NCI-H526 treated with DMSO at 0.1 percent for 48 hours (cell line): Measurements from ENCODE around the gene P2RX4.
A peak's percentile ranks its signal among the peaks of the same experiment; 100 is the strongest.
"Not testable (repeated sequence)": the region's sequence is repeated elsewhere in the genome, so short reads cannot be mapped to it uniquely, and the experiment has no call there.

Source experiments
- DNase-seq: peaks from one replicate; lab custom pipeline; 2025; lab: John Stamatoyannopoulos, UW

P2RX4 gene, protein sequence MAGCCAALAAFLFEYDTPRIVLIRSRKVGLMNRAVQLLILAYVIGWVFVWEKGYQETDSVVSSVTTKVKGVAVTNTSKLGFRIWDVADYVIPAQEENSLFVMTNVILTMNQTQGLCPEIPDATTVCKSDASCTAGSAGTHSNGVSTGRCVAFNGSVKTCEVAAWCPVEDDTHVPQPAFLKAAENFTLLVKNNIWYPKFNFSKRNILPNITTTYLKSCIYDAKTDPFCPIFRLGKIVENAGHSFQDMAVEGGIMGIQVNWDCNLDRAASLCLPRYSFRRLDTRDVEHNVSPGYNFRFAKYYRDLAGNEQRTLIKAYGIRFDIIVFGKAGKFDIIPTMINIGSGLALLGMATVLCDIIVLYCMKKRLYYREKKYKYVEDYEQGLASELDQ

DNA sequence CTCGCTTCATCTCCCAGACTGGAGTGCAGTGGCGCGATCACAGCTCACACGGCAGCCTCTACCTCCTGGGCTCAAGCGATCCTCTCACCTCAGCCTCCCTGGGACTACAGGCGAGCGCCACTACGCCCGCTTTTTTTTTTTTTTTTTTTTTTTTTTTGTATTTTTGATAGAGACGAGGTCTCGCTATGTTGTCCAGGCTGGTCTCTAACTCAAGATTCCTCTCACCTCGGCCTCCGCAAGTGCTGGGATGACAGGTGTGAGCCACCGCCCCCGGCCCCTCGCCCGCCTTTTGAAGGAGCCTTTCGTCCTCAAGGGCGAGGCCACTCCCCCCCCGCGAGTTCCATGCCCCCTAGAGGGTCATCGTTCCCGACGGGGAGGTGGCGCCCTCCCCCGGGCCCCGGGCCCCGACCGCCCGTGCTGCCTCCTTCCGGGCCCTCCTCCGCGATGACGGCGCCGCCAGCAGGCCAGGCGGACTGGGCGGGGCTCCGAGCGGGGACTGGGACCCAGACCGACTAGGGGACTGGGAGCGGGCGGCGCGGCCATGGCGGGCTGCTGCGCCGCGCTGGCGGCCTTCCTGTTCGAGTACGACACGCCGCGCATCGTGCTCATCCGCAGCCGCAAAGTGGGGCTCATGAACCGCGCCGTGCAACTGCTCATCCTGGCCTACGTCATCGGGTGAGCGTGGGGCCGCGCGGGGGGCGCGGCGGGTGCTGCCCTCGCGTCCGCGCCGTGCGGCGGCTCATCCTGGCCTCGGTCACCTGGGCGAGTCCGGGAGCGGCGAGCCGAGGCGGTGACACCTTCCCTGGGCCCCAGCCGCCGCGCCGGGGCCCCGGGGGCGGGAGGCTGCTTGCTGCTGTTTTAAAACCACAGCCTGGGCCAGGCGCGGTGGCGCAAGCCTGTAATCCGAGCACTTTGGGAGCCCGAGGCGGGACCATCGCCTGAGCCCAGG is at the start of gene P2RX4:
Gene P2RX4 (plus strand): TSS at position 506 of the 949 bp plus-strand sequence. CDS start 36 bp downstream, at position 542.
- peak; percentile 71 for DNase-seq

DNA sequence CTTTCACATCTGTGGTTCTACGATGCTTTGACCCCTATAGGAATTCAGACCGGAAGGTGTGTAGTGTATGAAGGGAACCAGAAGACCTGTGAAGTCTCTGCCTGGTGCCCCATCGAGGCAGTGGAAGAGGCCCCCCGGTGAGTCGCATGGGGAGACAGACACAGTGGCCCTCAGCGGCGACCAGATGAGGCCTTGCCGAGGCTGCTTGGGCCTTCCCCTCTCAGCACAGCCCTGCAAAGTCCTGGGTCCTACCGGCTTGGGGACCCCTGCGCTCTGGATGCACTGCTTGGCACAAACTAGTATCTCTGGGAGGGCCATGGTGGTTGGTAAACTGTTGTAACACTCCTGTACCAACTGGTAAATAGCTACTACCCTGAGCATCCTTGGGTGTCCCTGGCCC is 47.5 kb upstream of the P2RX4 start:
- no peak for DNase-seq

DNA sequence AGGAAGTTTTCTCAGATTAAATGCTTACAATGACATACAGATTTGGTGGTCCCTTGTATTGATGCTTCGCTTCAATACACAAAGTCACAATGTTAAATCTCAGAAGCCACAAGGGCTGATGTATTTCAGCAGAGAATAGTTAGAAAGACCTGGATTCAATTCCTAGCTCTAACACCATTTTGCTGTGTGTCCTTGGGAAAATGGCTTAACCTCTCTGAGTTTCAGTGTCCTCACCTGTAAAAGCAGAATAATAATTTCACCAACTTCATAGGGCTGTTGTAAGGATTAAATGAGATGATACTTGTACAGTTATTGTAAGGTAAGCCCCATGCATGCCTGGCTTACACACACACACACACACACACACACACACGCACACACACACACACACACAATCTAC is 46.9 kb upstream of the P2RX4 start:
- no peak for DNase-seq

DNA sequence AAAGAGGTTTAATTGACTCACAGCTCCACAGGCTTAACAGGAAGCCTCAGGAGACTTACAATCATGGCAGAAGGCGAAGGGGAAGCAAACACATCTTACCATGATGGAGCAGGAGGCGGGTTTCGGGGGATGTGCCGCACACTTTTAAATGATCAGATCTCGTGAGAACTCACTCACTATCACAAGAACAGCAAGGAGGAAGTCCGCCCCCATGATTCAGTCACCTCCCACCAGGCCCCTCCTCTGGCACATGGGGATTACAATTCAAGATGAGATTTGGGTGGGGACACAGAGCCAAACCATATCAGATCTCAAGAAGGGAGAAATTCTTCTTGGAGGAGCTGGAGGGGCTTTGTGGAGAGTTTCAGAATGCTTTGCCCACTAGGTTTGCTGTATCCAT is 45.1 kb upstream of the P2RX4 start:
- DNase-seq: not testable (repeated sequence)

DNA sequence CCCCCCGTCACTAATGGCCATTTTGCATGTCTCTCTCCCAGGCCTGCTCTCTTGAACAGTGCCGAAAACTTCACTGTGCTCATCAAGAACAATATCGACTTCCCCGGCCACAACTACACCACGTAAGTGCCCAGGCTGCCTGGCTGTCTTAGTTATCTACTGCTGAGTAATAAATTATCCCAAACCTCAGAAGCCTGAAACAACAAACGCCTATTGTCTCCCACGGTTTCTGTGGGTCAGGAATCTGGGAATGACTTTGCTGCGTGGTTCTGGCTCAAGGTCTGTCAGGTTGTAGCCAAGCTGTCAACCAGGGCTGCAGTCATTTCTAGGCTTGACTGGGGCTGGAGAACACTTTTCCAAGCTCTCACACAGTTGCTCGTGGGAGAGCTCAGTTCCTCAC is 44.6 kb upstream of the P2RX4 start:
- no peak for DNase-seq

DNA sequence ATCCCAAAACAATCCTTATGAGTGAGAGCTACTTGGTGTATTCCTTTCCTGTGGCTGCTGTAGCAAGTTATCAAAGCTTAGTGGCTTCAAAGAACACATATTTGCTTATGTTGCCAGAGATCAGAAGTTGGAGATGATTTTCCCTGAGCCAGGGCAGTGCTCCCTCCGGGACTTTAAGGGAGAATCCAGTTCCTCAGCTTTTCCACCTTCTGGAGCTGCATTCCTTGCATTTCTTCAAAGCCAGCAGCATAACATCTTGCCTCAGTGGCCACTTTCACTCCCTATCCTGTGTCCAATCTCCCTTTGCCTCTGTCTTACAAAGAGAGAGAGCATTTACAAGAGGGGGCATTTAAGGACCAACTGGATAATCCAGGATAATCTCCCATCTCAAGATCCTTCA is 43.6 kb upstream of the P2RX4 start:
- no peak for DNase-seq

DNA sequence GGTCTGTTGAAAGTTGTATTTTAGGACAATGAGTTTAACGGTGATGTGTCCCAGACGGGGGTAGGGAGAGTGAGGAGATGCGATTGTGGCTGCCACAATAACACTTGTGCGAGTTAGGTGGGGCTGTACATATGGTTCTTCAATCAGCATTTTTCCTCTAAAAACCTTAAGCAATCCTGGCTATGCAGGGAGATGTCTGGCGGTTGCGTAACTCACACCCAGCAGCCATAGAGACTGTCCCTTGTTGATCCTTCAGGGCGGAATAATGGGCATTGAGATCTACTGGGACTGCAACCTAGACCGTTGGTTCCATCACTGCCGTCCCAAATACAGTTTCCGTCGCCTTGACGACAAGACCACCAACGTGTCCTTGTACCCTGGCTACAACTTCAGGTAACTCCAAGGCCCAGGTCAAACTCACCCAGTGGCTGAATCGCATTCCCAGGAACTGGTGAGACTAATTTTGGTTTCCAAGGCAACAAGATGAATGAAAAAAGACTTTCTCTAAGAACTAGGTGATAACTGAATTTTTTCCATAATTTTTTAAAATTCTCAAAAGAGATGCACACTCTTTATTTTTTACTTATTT is 42.6 kb upstream of the P2RX4 start:
- no peak for DNase-seq

DNA sequence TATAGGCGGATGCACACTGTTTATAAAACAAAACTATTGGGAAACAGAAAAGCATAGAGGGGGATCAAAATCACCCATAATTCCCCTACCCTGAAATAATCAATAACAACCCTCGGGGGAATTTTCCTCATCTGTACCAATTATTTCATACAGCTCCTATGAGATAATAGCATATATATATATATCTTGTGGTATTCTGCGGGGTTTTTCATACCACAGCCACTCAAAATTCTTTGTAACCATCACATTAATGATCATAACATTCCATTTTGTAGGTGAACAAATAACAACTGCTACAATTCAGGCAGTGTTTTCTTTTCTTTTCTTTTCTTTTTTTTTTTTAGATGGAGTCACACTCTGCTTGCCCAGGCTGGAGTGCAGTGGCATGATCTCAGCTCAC is 42.0 kb upstream of the P2RX4 start:
- DNase-seq: no peak

DNA sequence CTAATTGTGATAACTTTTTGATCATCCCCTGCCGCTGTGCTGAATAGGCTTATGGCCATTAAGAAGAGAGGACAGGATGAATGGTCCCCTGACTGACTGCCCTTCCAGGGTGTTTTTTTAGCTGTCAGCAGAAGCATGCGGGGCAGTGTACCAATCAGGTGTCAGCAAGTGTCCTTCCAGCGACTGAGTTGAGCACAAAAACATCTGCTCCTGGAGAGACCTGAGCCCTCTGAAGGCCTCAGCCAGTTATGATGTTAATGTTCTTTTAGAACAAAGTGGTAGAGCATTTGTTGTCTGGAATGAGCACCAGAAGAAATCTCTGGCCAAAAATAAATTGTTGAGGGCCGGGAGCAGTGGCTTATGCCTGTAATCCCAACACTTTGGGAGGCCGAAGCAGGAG is 39.8 kb upstream of the P2RX4 start:
- no peak for DNase-seq

DNA sequence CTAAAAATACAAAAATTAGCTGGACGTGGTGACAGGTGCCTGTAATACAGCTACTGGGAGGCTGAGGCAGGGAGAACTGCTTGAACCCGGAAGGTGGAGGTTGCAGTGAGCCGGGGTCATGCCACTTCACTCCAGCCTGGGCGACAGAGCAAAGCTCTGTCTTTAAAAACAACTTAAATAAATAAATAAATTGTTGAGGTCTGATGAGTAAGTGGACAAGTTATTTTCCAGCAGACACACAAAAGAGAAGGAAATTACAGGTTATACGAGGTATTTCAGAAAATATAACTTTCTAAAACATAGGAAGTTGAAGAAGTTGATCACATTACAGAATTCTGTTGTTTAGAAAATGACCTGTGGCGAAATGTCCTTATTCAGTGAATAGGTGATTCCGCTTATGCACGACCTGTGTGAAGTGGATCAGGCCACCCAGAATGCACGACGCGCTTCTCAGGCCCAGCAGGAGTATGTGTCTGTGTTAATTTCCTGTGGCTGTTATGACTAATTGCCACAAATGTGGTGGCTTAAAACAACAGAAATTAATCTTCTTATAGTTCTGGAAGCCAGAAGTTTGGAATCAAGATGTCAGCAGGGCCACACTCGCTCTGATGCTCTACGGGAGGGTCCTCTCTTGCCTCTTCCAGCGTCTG is 39.2 kb upstream of the P2RX4 start:
- no peak for DNase-seq

DNA sequence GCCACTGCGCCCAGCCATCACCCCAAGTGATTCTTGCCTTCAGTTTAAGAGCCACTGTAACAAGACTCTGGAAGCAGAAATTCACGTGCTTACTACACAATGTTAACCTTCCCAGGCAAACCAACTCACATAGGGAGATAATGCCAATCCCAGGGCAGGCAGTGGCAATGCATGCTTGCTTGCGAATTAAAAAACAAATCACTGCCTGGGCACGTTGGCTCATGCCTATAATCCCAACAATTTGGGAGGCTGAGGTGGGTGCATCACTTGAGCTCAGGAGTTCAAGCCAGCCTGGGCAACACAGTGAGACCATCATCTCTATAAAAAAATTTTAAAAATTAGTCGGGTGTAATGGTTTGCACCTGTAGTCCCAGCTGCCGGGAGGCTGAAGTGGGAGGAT is 37.8 kb upstream of the P2RX4 start:
- DNase-seq: no peak

DNA sequence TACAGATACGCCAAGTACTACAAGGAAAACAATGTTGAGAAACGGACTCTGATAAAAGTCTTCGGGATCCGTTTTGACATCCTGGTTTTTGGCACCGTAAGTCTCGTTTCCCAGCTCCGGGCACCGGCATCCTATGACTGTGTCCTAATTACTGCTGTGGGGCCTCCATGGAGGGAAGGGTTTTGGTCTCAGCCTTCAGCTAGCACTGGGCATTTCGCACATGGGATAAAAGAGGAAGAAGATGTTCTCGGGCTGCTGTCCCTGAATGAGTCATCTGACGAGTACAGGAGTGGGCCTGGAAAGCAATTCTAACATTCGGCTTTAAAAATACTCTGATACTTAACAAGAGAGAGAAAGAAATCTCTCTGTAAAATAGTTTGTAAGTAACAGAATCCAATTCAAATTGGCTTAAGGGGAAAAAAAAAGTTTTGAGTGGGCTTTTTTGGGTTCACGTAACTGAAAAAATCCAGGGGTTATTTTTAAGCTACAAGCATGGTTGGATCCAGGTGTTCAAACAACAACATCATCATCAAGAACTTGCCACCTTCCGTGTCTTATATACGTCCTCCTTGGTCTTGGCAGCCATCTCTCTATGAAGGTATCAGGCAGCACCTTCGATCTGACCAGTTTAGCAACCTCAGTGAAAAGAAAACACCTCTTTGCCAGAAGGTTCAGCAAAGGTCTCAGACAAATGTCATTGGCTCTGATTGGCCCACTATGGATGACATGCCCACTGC is 34.4 kb upstream of the P2RX4 start:
- no peak for DNase-seq

DNA sequence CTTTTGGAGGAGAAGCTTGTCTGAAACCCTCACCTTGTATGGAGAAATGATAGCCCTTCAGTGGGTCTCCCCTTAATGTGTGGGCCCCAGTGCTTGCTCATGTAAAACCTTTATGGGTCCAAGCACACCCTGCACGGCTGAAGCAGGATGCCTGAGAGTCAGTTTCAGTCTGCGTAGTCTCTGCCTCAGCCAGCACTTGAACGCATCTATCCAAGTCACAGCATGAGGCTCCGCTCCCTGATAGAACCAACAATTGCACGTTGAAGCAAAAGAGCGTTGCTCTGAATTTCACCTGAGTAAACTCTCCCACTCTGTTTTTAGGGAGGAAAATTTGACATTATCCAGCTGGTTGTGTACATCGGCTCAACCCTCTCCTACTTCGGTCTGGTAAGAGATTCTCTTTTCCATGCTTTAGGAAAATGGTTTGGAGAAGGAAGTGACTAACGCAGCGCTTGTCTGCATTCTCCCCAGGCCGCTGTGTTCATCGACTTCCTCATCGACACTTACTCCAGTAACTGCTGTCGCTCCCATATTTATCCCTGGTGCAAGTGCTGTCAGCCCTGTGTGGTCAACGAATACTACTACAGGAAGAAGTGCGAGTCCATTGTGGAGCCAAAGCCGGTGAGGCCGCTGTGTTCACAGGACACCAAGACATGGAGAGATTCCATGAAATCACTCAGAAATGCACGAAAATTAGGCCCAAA is 33.0 kb upstream of the P2RX4 start:
- no peak for DNase-seq

DNA sequence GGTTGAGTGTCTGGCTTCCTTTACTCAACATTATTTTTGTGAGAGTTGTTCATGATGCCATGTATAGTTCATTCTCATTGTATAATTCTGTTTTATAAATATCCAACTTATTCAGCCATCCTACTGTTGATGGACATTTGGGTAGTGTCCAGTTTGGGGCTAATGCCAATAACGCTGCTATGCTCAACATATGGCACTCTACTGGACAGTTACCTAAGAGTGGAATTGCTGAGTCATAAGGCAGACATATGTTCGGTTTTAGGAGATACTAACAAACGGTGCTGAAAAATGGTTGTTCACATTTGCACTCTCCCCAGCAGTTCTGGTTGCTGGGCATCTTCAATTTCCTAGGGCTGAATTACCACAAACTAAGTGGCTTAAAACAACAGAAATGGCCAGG is 28.7 kb upstream of the P2RX4 start:
- no peak for DNase-seq

DNA sequence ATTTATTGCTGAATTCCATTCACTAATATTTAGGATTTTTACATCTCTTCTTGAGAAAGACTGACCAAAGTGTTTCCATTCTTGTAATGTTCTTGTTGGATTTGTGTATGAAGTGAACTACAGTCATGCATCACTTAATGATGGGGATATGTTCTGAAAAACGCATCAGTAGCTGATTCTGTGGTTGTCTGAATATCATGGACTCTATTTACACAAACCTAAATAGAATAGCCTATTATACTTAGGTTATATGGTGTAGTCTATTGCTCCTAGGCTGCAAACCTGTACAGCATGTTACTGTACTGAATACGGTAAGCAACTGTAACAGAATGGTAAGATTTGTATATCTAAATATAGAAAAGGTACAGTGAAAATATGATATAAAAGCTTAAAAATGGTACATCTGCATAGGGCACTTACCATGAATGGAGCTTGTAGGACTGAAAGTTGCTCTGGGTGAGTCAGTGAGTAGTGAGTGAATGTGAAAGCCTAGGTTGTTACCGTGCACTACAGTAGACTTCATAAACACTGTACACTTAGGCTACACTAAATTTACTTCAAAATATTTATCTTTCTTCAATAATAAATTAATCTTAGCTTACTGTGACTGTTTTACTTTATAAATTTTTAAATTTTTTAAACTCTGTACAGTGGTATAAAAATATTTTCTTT is 27.6 kb upstream of the P2RX4 start:
- DNase-seq: no peak

DNA sequence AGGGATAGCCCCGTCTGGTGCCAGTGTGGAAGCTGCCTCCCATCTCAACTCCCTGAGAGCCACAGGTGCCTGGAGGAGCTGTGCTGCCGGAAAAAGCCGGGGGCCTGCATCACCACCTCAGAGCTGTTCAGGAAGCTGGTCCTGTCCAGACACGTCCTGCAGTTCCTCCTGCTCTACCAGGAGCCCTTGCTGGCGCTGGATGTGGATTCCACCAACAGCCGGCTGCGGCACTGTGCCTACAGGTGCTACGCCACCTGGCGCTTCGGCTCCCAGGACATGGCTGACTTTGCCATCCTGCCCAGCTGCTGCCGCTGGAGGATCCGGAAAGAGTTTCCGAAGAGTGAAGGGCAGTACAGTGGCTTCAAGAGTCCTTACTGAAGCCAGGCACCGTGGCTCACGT is 25.5 kb upstream of the P2RX4 start:
- peak; percentile 72 for DNase-seq

DNA sequence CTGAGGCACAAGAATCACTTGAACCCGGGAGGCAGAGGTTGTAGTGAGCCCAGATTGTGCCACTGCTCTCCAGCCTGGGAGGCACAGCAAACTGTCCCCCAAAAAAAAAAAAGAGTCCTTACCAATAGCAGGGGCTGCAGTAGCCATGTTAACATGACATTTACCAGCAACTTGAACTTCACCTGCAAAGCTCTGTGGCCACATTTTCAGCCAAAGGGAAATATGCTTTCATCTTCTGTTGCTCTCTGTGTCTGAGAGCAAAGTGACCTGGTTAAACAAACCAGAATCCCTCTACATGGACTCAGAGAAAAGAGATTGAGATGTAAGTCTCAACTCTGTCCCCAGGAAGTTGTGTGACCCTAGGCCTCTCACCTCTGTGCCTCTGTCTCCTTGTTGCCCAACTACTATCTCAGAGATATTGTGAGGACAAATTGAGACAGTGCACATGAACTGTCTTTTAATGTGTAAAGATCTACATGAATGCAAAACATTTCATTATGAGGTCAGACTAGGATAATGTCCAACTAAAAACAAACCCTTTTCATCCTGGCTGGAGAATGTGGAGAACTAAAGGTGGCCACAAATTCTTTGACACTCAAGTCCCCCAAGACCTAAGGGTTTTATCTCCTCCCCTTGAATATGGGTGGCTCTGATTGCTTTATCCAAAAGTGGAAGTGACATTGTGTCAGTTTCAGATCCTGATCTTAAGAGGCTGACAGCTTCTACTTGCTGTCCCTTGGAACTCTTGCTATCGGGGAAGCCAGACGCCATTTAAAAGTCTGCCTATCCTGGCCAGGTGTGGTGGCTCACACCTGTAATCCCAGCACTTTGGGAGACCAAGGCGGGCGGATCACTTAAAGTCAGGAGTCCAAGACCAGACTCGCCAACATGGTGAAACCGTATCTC is 24.7 kb upstream of the P2RX4 start:
- no peak for DNase-seq

DNA sequence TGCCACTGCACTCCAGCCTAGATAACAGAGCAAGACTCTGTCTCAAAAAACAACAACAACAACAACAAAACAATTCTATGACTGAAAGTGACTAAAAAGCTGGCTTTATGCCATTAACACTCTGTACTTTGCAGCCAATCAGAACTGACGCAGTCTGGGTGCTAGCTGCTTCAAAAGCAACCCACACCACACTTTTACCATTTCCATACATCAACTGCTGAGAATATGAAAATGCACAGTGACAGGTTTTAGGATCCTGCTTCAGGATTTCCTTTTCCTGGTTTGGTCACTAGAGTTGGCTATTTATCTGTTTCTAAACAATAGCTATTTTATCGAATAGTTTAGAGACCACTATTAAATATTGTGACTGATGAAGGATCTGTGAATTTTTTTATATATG is 23.1 kb upstream of the P2RX4 start:
- DNase-seq: no peak

DNA sequence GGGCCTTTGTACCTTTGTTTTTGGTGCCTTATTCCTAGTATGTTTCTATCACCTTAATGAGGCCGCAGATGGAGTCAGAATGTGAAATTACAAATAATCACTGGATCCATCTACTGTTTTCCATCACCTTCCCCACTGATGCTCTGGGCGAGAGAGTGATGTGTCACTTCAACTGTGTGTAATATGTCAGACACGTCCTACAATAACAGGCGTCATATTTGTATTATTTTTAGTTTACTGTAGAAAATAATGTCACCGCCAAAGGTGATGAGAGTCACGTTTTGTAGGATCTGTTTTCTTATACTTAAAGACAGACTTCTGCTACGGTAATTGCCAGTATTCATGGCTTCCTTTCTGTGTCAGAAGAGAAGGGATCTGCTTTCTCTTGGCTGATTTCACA is 22.4 kb upstream of the P2RX4 start:
- no peak for DNase-seq
